OCI-LY7 (cell line): ENCODE data around the gene THAP3. TPM values are rescaled to one million over a fixed set of nuclear protein-coding genes. Genes with fewer than 3 reads are reported as not detected.
"Not testable (repeated sequence)": the region's sequence is repeated elsewhere in the genome, so short reads cannot be mapped to it uniquely, and the experiment has no call there.

ENCODE experiments used
- BruUV-seq: library from RNA; stranded (reverse); fragments of 400-500 nt; replicated peaks from 2 replicates; lab custom pipeline; 2021; lab: Mats Ljungman, UMichigan
- CTCF ChIA-PET: fragments of 300-600 bp; sonication (Branson Sonifier 250); formaldehyde crosslinking; loops from one replicate; lab custom pipeline; 2022; ENCODE audit warnings: antibody characterized with exemption; ENCODE audit not compliant: unreplicated experiment; lab: Charles Lee
- POLR2A ChIA-PET: fragments of 300-600 bp; sonication (Branson Sonifier 250); formaldehyde crosslinking; loops from one replicate; lab custom pipeline; 2022; ENCODE audit warnings: antibody characterized with exemption; lab: Charles Lee
- DNase-seq: peaks from one replicate; pipeline ENCODE4 v3.0.0-alpha.2; 2015; ENCODE audit warnings: low spot score
- H2AFZ ChIP-seq: fragments of 200-600 bp; sonication (generic), shearing (Covaris generic); 2 replicates; pipeline ENCODE4 v1.6.1; 2014; ENCODE audit warnings: mild to moderate bottlenecking, antibody characterized with exemption, low read length, moderate library complexity
- H3K27ac ChIP-seq: fragments of 200-600 bp; sonication (generic); 2 replicates; pipeline ENCODE4 v1.5.1; 2014; ENCODE audit warnings: mixed run types, low read depth, mild to moderate bottlenecking, moderate library complexity, low read length, inconsistent platforms; ENCODE audit not compliant: poor library complexity, severe bottlenecking
- H3K36me3 ChIP-seq: fragments of 200-600 bp; sonication (generic); 2 replicates; pipeline ENCODE4 v1.6.1; 2014; ENCODE audit warnings: mild to moderate bottlenecking, antibody characterized with exemption, low read length, moderate library complexity, mixed read lengths; ENCODE audit not compliant: insufficient read depth
- H3K4me1 ChIP-seq: fragments of 200-600 bp; sonication (generic); 2 replicates; pipeline ENCODE4 v1.5.1; 2014; ENCODE audit warnings: mild to moderate bottlenecking, low read length; ENCODE audit not compliant: insufficient read depth, poor library complexity, severe bottlenecking
- H3K4me2 ChIP-seq: fragments of 200-600 bp; sonication (generic); 2 replicates; pipeline ENCODE4 v1.6.1; 2014; ENCODE audit warnings: mild to moderate bottlenecking, low read length
- H3K4me3 ChIP-seq: fragments of 200-600 bp; sonication (generic); 2 replicates; pipeline ENCODE4 v1.5.1; 2014; ENCODE audit warnings: mild to moderate bottlenecking, low read depth, low read length; ENCODE audit not compliant: poor library complexity, severe bottlenecking
- H3K79me2 ChIP-seq: fragments of 200-600 bp; sonication (generic); 2 replicates; pipeline ENCODE4 v1.6.1; 2016; ENCODE audit warnings: low read depth, mild to moderate bottlenecking, low read length, moderate library complexity, mixed read lengths; ENCODE audit not compliant: insufficient read depth
- H3K9me2 ChIP-seq: fragments of 200-600 bp; sonication (generic); 2 replicates; pipeline ENCODE4 v1.6.1; 2016; ENCODE audit warnings: mild to moderate bottlenecking, low read length, mixed read lengths; ENCODE audit not compliant: insufficient read depth
- H3K9me3 ChIP-seq: fragments of 200-600 bp; sonication (generic); 2 replicates; pipeline ENCODE4 v1.6.1; 2014; ENCODE audit warnings: mild to moderate bottlenecking, mixed run types, low read length, mixed read lengths
- H4K20me1 ChIP-seq: fragments of 200-600 bp; sonication (generic); 2 replicates; pipeline ENCODE4 v1.6.1; 2014; ENCODE audit warnings: mild to moderate bottlenecking, antibody characterized with exemption, low read length, moderate library complexity, mixed read lengths; ENCODE audit not compliant: insufficient read depth
- EZH2phosphoT487 ChIP-seq: fragments of 200-600 bp; sonication (generic); IDR thresholded peaks from 2 replicates; pipeline ENCODE4 v1.6.1; 2018; ENCODE audit warnings: low read depth, borderline replicate concordance, mild to moderate bottlenecking, mixed run types, antibody characterized with exemption, low read length, moderate library complexity, mixed read lengths
- intact Hi-C: fragments of 100-400 bp; cut with micrococcal nuclease; formaldehyde crosslinking; loops from one replicate; pipeline ENCODE4 v1.10.0; 2022; ENCODE audit not compliant: unreplicated experiment
- total RNA-seq, 2 experiments: library from RNA; depleted of rRNA in 1 of 2; stranded (reverse); fragments of >200 nt in 1 of 2; shearing (Covaris generic) in 1 of 2; gene quantifications; 2 replicates each; pipeline ENCODE4 v1.2.3, GENCODE V29; 2014 to 2022
- TF ChIP-seq, protein P1 (sequence below): fragments of 200-600 bp; sonication (generic); conservative IDR thresholded peaks from 2 replicates; pipeline ENCODE4 v1.5.1; 2014; ENCODE audit warnings: mild to moderate bottlenecking, antibody characterized with exemption, low read length, moderate library complexity, mixed read lengths

Gene THAP3
- total RNA-seq, 2 experiments from 2014 or later: 17.2 to 22.4 TPM

DNA sequence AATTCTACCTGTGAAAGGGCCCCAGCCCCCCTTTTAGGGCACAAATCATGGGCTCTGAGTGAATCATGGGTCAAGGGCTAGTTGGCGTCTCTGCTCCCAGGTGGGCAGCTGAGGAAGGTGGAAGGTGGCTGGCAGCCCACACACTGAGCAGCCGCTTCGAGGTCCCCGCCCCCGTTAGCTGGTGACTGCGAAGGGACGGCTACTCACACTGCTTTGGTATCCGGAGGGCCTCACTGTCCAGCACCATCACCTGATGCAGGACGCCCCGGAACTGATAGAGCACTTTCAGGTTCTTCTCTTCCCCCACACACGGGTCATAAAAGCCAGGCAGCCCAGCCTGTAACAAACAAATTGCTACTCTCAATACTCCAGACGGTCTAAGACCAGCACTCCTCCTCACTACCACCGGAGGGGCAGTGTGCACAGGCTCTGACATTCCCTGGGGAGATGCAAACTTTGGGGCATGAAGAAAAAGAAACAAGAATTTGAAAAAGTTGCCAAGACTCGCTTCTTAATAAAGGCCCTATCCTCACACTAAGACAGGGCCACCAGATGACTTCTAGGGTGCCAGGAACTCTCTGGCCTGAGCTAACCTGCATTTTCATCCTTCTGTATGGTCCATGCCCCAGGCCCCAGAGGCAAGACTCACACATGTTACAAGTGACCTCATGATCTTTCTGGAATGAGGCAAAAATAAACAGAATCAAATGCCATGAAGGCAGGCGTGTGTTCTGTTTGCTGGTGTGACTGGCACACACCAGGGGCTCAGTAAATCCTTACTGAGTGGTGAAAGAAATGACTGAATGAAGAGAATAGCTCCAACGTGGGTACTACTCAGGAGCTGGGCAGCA lies 11.5 kb downstream of the THAP3 start:
- Histone ChIP-seq H3K27ac (no peak overlapping the region), H3K9me2 (no peaks in the 10 kb centered on the region), H4K20me1 (no peaks in the 10 kb centered on the region), H2AFZ (no peak overlapping the region), H3K9me3 (no peaks in the 10 kb centered on the region), H3K79me2 (no peaks in the 10 kb centered on the region), H3K36me3 (peaks cover 86% of the 10 kb centered on the region), H3K4me2 (no peak overlapping the region), H3K4me3 (no peak overlapping the region), H3K4me1 (no peaks in the 10 kb centered on the region)
- CTCF ChIA-PET: no interaction called here
- POLR2A ChIA-PET: no interaction called here
- intact Hi-C loops: no loop called here
- TF ChIP-seq, protein P1, sequence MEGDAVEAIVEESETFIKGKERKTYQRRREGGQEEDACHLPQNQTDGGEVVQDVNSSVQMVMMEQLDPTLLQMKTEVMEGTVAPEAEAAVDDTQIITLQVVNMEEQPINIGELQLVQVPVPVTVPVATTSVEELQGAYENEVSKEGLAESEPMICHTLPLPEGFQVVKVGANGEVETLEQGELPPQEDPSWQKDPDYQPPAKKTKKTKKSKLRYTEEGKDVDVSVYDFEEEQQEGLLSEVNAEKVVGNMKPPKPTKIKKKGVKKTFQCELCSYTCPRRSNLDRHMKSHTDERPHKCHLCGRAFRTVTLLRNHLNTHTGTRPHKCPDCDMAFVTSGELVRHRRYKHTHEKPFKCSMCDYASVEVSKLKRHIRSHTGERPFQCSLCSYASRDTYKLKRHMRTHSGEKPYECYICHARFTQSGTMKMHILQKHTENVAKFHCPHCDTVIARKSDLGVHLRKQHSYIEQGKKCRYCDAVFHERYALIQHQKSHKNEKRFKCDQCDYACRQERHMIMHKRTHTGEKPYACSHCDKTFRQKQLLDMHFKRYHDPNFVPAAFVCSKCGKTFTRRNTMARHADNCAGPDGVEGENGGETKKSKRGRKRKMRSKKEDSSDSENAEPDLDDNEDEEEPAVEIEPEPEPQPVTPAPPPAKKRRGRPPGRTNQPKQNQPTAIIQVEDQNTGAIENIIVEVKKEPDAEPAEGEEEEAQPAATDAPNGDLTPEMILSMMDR: no peak
- TF ChIP-seq EZH2phosphoT487: no peak
- no TSS peak for BruUV-seq
- DNase-seq: no peak

DNA sequence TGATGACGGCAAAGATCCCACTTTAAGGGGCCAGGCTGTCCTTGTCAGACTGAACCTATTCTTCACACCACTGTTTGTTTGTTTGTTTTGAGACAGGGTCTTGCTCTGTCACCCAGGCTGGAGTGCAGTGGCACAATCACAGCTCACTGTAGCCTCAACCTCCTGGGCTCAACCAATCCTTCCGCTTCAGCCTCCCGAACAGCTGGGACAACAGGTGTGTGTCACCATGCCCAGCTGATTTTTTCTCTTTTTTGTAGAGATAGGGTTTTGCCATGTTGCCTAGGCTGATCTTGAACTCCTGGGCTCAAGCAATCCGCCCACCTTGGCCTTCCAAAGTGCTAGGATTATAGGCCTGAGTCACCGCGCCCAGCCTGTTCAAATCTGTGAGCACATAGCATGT lies 12.1 kb downstream of the THAP3 start:
- H3K4me1 ChIP-seq, intact Hi-C loops, H3K9me2 ChIP-seq, H3K4me3 ChIP-seq, POLR2A ChIA-PET, H3K9me3 ChIP-seq, H3K4me2 ChIP-seq, H4K20me1 ChIP-seq, DNase-seq, BruUV-seq, H3K27ac ChIP-seq, H2AFZ ChIP-seq, H3K79me2 ChIP-seq: not testable (repeated sequence)
- H3K36me3 ChIP-seq: peaks cover 91% of the 10 kb centered on the region
- CTCF ChIA-PET: interaction anchor here (0.8 kb wide), 1 partner anchor 9 kb away, joined by 3 read pairs; no protein-coding TSS in a partner anchor

DNA sequence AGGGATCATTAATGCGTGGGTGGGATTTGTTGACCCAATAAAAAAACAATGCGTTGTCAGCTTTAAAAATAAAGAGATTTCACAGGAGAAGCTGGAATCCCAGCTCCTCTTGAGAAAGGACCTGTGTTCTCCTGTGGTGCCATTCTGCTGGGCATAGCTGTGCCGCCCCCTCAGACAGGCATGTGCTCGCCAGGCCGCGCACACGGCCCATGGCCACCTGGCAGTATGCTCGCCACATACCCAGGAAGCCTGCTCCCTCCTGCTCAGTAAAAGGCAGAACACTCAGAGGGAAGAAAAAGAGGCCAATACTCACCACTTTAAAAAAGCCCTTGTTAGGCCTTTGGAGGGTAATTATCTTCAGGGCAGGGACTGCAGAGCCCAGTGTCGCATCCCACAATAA lies 13.1 kb downstream of the THAP3 start:
- Histone ChIP-seq H3K79me2 (no peaks in the 10 kb centered on the region), H3K4me2 (no peak overlapping the region), H3K9me3 (no peaks in the 10 kb centered on the region), H3K4me3 (no peak overlapping the region), H3K9me2 (no peaks in the 10 kb centered on the region), H3K4me1 (no peaks in the 10 kb centered on the region), H2AFZ (no peak overlapping the region), H4K20me1 (no peaks in the 10 kb centered on the region), H3K27ac (no peak overlapping the region), H3K36me3 (peaks cover 94% of the 10 kb centered on the region)
- POLR2A ChIA-PET: no interaction called here
- no peak for DNase-seq
- TF ChIP-seq, protein P1: no peak
- no peak for TF ChIP-seq EZH2phosphoT487
- CTCF ChIA-PET: interaction anchor here (0.8 kb wide), 1 partner anchor 10 kb away, joined by 3 read pairs; no protein-coding TSS in a partner anchor
- no TSS peak for BruUV-seq
- intact Hi-C loops: no loop called here
